HepG2 (cell line): ENCODE data around the gene SLC38A3. TPM values are rescaled to one million over a fixed set of nuclear protein-coding genes. Genes with fewer than 3 reads are reported as not detected.

ENCODE experiments used
- ETV5 ChIP-seq: IDR thresholded peaks from 2 replicates; pipeline ENCODE4 v1.6.1; 2018; ENCODE audit warnings: missing biosample characterization, missing genetic modification reagents, inconsistent platforms, borderline replicate concordance
- FIP1L1 ChIP-seq: fragments of 200-400 bp; formaldehyde crosslinking; IDR thresholded peaks from 2 replicates; pipeline ENCODE4 v1.6.1; 2018; ENCODE audit warnings: low read depth, mild to moderate bottlenecking, low read length, moderate library complexity, borderline replicate concordance; ENCODE audit not compliant: insufficient read depth
- FOXP4 ChIP-seq: sonication (generic); formaldehyde crosslinking; IDR thresholded peaks from 2 replicates; pipeline ENCODE4 v1.4.0; 2020; ENCODE audit warnings: missing genetic modification reagents
- GTF3A ChIP-seq: sonication (generic); formaldehyde crosslinking; conservative IDR thresholded peaks from 2 replicates; pipeline ENCODE4 v1.4.0; 2020; ENCODE audit warnings: mild to moderate bottlenecking, missing genetic modification reagents
- HOXA9 ChIP-seq: sonication (generic); formaldehyde crosslinking; IDR thresholded peaks from 2 replicates; pipeline ENCODE4 v1.8.1; 2022; ENCODE audit warnings: missing genetic modification reagents, mild to moderate bottlenecking, moderate library complexity, borderline replicate concordance
- IKZF5 ChIP-seq: IDR thresholded peaks from 2 replicates; pipeline ENCODE4 v1.6.1; 2018; ENCODE audit warnings: missing genetic modification reagents, mild to moderate bottlenecking, missing compliant biosample characterization
- MEF2D ChIP-seq: sonication (generic); formaldehyde crosslinking; IDR thresholded peaks from 2 replicates; pipeline ENCODE4 v1.5.1; 2020; ENCODE audit warnings: mild to moderate bottlenecking, missing genetic modification reagents
- SKI ChIP-seq: fragments of 450-650 bp; IDR thresholded peaks from one replicate; pipeline ENCODE4 v1.6.1; 2018; ENCODE audit warnings: mild to moderate bottlenecking; ENCODE audit not compliant: partially characterized antibody
- SYNCRIP ChIP-seq: fragments of 200-400 bp; formaldehyde crosslinking; IDR thresholded peaks from 2 replicates; pipeline ENCODE4 v1.6.1; 2018; ENCODE audit warnings: mild to moderate bottlenecking, low read depth, low read length; ENCODE audit not compliant: insufficient read depth
- TMF1 ChIP-seq: sonication (generic); formaldehyde crosslinking; IDR thresholded peaks from 2 replicates; pipeline ENCODE4 v1.8.1; 2022; ENCODE audit warnings: low read depth, missing genetic modification reagents
- XBP1 ChIP-seq: sonication (generic); formaldehyde crosslinking; IDR thresholded peaks from 2 replicates; pipeline ENCODE4 v1.5.0; 2020; ENCODE audit warnings: missing genetic modification reagents
- YY1 ChIP-seq: IDR thresholded peaks from 2 replicates; pipeline ENCODE4 v1.6.1; 2011; ENCODE audit warnings: low read length, low read depth, moderate library complexity, mild to moderate bottlenecking; ENCODE audit not compliant: insufficient read depth, insufficient replicate concordance
- ZFAT ChIP-seq: sonication (generic); formaldehyde crosslinking; conservative IDR thresholded peaks from 2 replicates; pipeline ENCODE4 v1.8.1; 2023; ENCODE audit warnings: missing genetic modification reagents, inconsistent platforms
- ZFP36L1 ChIP-seq: sonication (generic); formaldehyde crosslinking; IDR thresholded peaks from 2 replicates; pipeline ENCODE4 v1.8.0; 2022; ENCODE audit warnings: mild to moderate bottlenecking, missing genetic modification reagents, moderate library complexity
- ZNF12 ChIP-seq: sonication (generic); formaldehyde crosslinking; IDR thresholded peaks from 2 replicates; pipeline ENCODE4 v1.5.0; 2020; ENCODE audit warnings: missing genetic modification reagents
- ZNF432 ChIP-seq: sonication (generic); formaldehyde crosslinking; IDR thresholded peaks from 2 replicates; pipeline ENCODE4 v1.5.0; 2020; ENCODE audit warnings: missing genetic modification reagents, mild to moderate bottlenecking, borderline replicate concordance
- ZNF770 ChIP-seq: sonication (generic); formaldehyde crosslinking; IDR thresholded peaks from 2 replicates; pipeline ENCODE4 v1.5.0; 2020; ENCODE audit warnings: mild to moderate bottlenecking, missing genetic modification reagents
- ZNF816 ChIP-seq: sonication (generic); formaldehyde crosslinking; IDR thresholded peaks from 2 replicates; pipeline ENCODE4 v1.8.0; 2022; ENCODE audit warnings: missing genetic modification reagents, mild to moderate bottlenecking, borderline replicate concordance
- ZUFSP ChIP-seq: sonication (generic); formaldehyde crosslinking; IDR thresholded peaks from 2 replicates; pipeline ENCODE4 v1.9.0; 2021; ENCODE audit warnings: missing genetic modification reagents, mild to moderate bottlenecking, borderline replicate concordance
- polyA plus RNA-seq, 8 experiments: library from polyadenylated mRNA; depleted of rRNA in 3 of 8; stranded (reverse) in 7 of 8; unstranded in 1 of 8; fragments of >200 nt; fragmentation: Illumina TruSeq in 4 of 8; extraction: Trizol in 4 of 8; gene quantifications; 2 replicates each; pipeline versions ENCODE4 v1.2.1 to v1.2.3, GENCODE V29; 2011 to 2016; ENCODE audit warnings: low read depth in 4 of 8, missing spikeins in 1 of 8, mixed read lengths in 1 of 8; ENCODE audit not compliant: insufficient read depth in 1 of 8
- total RNA-seq, 5 experiments: library from RNA; depleted of rRNA; stranded (reverse); fragments of >200 nt; fragmentation: Illumina TruSeq; extraction: Trizol; gene quantifications; 2 replicates each; pipeline ENCODE4 v1.2.3, GENCODE V29; 2016; ENCODE audit warnings: low read depth in 1 of 5

SLC38A3 gene
- total and polyA plus RNA-seq, 2 of the 13 experiments (the other 11 are each of a cell fraction or from before 2014, with no cell fraction given) = 29.8 to 164 TPM

- TF ChIP-seq ZNF770 (peak; percentile 87), ZUFSP (CRISPR knock-in tag) (no peak), SKI (peak; percentile 20), ZFAT (no peak; the same call in 1 of the 2 replicates), TMF1 (CRISPR knock-in tag) (no peak), ZNF432 (CRISPR knock-in tag) (no peak), HOXA9 (CRISPR knock-in tag) (no peak), FOXP4 (peak; percentile 67; the same call in 1 of the 2 replicates), ZNF816 (CRISPR knock-in tag) (peak; percentile 71; the same call in 1 of the 2 replicates), FIP1L1 (no peak), ETV5 (peak; percentile 94), MEF2D (CRISPR knock-in tag) (no peak), ZNF12 (CRISPR knock-in tag) (no peak), YY1 (peak; percentile 77), XBP1 (CRISPR knock-in tag) (no peak), GTF3A (CRISPR knock-in tag) (no peak), ZFP36L1 (CRISPR knock-in tag) (peak; percentile 78; the same call in 1 of the 2 replicates), SYNCRIP (no peak), IKZF5 (CRISPR knock-in tag) (peak; percentile 75; the same call in 1 of the 2 replicates)
Measured at GRCh38 chr3:50260027-50260941, 55.2 kb downstream of the SLC38A3 start (continued).
